GM12878 (cell line): ENCODE measurements around the gene EPHB1.

Experiments used
- BRCA1 ChIP-seq: IDR thresholded peaks from 2 replicates; pipeline ENCODE4 v1.6.1; 2011; ENCODE audit warnings: low read depth, low read length, improper control_type of control experiment
- CREM ChIP-seq: IDR thresholded peaks from 2 replicates; pipeline ENCODE4 v1.6.1; 2014; ENCODE audit warnings: antibody characterized with exemption, low read depth
- CTCF ChIP-seq, 3 experiments: IDR thresholded peaks in 2 of 3; conservative IDR thresholded peaks in 1 of 3; 2 replicates each; pipeline ENCODE4 v1.5.1; 2011; ENCODE audit warnings: low read depth in 3 of 3, low read length in 3 of 3, mild to moderate bottlenecking in 3 of 3, control low read depth in 2 of 3, moderate library complexity in 2 of 3, inconsistent platforms in 1 of 3, mixed read lengths in 1 of 3; ENCODE audit not compliant: control insufficient read depth in 2 of 3, insufficient read depth in 1 of 3; ENCODE audit errors: extremely low read depth in 1 of 3
- EZH2 ChIP-seq: IDR thresholded peaks from 2 replicates; pipeline ENCODE4 v1.6.1; 2012; ENCODE audit warnings: low read depth, mild to moderate bottlenecking, control low read depth, inconsistent platforms, low read length, borderline replicate concordance; ENCODE audit not compliant: control insufficient read depth
- MAX ChIP-seq: IDR thresholded peaks from 2 replicates; pipeline ENCODE4 v1.6.1; 2012; ENCODE audit warnings: low read depth, low read length, improper control_type of control experiment
- RAD21 ChIP-seq: IDR thresholded peaks from 2 replicates; pipeline ENCODE4 v1.6.1; 2011; ENCODE audit warnings: mild to moderate bottlenecking, low read depth, low read length, moderate library complexity; ENCODE audit not compliant: insufficient read depth
- SIN3A ChIP-seq: IDR thresholded peaks from 2 replicates; pipeline ENCODE4 v1.6.1; 2012; ENCODE audit warnings: low read depth, low read length, improper control_type of control experiment
- ZNF592 ChIP-seq: fragments of 450-650 bp; IDR thresholded peaks from 2 replicates; pipeline ENCODE4 v1.6.1; 2017; ENCODE audit warnings: mild to moderate bottlenecking, moderate library complexity

- TF ChIP-seq SIN3A (no peak), CREM (no peak), CTCF (IDR thresholded peaks at IDR 0.05 in 2 of 3, conservative IDR thresholded peaks at IDR 0.05 in 1 of 3; ENCODE audit: control insufficient read depth in 2 of 3, extremely low read depth in 1 of 3, insufficient read depth in 1 of 3, low read depth in 3 of 3, low read length in 3 of 3) (no peak), MAX (no peak), ZNF592 (no peak), RAD21 (no peak), BRCA1 (no peak), EZH2 (no peak)
Measured at GRCh38 chr3:135034891-135035440, 239.9 kb downstream of the EPHB1 start.
